HG03175 (cell line): ENCODE results near the gene TMEM256.
A peak's percentile ranks its signal among the peaks of the same experiment; 100 is the strongest.

Experiments used
- ATAC-seq: cut with Tn5 transposase; IDR thresholded peaks from one replicate; pipeline ENCODE4 v1.9.1; 2021; ENCODE audit warnings: mild to moderate bottlenecking, moderate library complexity; ENCODE audit not compliant: unreplicated experiment

The TMEM256 gene

DNA sequence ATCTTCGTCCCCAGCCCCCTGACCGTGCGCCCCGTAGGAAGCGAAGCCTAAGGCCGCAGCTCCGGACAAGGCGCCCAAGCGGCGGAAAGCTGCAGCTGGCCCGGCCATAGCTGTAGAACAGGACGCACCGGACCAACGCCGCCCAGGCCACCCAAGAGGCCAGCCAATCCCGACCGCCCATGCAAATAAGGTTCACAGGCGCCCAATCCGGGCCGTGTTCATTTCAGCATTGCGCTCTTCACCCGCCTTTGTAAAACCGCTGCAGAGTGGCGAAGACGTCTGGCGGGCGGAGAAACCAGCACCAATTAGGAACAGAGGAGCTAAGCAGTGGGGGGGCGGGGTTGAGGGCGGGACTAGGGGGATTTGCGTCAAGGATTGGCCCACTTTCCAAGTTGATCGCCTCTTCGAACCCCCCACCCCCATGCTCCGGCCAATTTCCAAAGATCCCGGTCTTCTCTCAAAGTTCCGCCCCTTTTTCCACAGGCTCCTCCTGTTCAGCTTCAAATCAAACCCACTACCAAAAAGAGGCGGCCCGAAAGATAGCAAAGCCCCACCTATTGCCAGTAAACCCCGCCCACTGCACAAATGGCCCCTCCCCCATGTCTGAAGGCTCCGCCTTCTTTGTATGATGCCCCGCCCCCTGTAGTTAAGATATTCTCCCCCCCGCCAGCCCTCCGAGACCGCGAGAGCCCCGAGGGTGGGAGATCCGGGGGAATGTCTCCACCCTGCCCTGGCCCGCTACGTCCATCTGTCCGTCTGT, at the start of gene TMEM256:
Gene TMEM256, minus strand, starts transcription at position 121 of the 760 bp plus-strand sequence. Its CDS starts 13 bp downstream, at position 108.
- peak; percentile 94 for ATAC-seq

DNA sequence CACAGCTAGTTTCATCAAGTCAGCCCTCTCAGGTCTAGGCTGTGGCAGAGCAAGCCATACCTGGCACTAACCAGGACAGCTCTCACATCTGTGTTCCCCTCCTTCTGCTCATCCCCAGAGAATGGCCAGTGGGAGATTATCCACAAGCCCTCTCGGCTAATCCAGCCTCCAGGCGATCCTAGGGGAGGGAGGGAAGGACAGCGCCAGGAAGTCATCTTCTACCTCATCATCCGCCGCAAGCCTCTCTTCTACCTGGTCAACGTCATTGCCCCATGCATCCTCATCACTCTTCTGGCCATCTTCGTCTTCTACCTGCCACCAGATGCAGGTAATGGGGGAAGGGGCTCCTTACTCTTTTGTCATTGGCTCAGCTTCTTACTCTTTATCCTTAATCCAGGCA, 44.6 kb upstream of the TMEM256 start:
- no peak for ATAC-seq

DNA sequence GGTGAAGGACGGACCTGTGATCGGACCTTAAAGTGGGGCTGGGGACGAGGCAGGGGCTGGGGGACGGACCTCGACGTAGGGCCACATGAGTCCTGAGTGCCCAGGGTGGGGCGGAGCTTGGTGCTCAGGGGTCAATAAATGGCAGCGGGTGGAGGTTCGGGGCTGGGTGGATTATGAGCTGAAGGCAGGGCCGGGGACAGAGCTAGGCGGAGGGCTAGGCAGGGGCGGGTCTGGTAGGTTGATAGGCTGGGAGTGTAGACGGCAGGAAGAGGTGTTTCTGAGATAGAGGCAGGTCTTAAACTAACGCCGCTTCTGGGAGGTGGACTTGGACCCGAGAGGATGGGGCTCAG, 41.7 kb upstream of the TMEM256 start:
- no peak for ATAC-seq

DNA sequence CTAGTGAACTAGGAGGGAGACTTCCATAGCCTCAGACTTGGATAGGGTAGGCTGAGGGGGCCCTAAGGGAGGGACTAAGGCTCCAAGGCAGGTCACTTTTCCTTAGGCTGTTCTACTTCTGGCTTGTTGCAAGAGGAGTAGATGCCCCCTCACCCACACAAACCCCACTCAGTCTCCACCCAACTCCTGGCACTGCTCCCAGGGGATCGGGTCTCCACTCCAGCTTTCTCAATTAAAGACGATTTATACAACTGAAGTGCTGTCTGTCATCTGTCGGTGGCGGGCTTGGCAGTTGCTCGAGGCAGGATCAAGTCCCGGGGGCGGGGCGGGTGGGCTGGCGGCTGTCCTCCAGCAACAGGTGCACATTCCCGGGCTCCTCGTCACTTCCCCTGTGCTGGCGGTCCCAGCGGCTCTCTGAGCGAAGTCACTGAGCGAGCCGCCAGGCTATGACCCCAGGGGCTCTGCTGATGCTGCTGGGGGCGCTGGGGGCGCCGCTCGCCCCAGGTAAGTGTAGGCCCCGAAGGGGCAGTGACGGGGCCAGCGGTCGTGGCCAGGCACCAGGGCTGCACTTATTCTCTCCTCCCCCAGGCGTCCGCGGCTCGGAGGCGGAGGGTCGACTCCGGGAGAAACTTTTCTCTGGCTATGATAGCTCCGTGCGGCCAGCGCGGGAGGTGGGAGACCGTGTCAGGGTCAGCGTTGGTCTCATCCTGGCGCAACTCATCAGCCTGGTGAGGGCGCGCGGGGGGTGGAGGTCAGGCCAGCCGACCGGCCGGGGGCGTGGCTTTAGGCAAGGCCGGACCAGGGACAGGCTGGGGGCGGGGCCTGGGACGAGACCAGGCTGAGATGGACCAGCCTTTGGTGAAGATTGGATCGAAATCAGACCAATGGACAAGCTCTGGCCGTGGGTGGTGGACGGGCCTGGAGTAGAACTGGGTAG, 41.1 kb upstream of the TMEM256 start, which contains the start of gene CHRNB1:
Gene CHRNB1, plus strand, starts transcription at position 380 of the 937 bp plus-strand sequence. Its CDS starts 67 bp downstream, at position 447.
- ATAC-seq = no peak

DNA sequence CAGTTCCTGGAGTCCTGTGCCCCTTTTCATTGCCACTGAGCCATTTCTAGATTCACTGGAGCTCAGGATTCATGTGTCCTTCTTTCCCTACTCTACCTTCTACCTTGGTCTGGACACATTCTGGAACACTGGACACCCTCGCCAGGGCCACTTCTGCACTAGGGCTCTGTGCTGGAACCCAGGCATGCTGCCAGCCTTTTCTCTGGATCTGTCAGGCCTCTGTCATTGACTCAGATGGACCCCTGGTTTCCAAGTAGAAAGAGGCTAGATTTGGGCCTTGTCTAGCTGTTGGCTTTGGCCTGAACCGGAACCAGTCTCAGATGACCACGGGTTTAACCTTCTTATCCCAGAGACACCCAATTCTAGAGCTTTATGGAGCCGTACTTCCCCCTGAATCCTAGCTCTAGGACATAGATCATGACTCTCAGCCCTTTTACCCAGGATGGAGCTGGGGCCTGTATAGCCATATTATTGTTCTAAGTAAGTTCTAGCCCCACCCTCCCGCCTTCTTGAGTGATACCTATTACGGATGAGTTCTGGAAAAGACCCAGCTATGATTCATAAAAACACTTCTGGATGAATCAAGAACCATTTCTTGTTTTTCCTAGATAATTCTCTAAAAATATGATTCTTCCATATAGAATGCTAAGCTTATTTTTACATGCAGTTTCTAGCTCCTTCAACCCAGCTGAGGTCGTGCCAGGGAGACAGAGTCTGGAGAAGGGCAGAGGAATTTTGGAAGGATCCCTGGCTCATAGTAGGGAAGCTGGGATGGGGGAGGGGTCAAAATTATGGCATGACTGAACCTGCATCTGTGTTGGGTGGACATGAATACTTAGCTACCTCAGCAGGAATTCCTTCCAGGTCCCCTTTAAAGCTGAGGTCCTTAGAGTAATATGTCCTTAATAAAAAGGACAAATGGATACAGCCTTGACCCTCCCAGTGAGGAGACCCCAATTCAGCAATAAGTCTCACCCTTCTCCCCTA, 39.9 kb upstream of the TMEM256 start:
- no peak for ATAC-seq

DNA sequence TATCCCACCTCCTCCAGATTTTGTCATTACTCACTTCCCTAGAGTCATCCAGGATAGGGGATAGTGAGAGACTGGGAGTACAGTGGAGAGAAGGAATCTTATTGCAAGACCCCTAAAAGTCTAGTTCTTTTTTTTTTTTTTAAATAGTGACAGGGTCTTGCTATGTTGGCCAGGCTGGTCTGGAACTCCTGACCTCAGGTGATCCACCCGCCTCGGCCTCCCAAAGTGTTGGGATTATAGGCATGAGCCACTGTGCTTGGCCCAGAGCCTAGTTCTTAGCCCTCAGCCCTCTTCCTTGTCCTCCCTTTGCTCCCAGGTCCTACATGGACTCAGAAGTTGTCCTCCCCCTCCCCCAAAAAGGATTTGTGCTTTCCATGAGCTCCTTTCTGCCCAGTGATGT, 38.2 kb upstream of the TMEM256 start:
- ATAC-seq = no peak

DNA sequence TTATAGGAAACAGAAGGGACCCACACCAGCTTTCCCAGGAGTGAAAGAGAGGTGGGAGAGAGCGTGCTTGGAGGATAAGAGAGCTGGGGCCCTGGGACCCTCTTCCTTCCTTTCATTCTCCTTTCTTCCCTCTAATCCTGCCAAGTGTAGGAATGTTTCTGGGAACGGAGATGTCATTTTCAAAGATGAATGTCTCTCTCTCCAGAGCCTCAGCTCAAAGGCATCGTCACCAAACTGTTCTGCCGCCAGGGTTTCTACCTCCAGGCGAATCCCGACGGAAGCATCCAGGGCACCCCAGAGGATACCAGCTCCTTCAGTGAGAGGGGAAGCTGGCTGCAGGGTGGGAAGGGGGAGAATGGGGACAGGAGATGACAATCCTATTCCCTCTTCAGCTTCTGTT, 37.4 kb upstream of the TMEM256 start:
- no peak for ATAC-seq

DNA sequence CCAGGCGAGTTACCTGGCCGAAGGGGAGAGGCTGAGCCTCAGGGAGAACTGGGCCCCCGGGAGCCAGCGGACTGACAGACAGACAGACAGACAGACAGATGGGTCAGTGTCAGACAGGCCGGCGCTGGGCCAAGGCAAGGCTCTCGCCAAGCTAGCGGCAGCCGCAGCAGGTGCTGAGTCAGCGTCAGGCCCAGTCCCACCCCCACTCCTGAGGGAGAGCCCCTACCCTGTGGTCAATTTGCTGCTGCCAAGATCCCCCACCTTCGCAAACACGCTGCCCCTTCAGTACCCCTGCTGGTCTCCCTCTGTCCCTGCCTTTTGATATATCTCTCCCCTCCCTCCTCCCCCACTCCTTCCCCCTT, 36.9 kb upstream of the TMEM256 start:
- no peak for ATAC-seq

DNA sequence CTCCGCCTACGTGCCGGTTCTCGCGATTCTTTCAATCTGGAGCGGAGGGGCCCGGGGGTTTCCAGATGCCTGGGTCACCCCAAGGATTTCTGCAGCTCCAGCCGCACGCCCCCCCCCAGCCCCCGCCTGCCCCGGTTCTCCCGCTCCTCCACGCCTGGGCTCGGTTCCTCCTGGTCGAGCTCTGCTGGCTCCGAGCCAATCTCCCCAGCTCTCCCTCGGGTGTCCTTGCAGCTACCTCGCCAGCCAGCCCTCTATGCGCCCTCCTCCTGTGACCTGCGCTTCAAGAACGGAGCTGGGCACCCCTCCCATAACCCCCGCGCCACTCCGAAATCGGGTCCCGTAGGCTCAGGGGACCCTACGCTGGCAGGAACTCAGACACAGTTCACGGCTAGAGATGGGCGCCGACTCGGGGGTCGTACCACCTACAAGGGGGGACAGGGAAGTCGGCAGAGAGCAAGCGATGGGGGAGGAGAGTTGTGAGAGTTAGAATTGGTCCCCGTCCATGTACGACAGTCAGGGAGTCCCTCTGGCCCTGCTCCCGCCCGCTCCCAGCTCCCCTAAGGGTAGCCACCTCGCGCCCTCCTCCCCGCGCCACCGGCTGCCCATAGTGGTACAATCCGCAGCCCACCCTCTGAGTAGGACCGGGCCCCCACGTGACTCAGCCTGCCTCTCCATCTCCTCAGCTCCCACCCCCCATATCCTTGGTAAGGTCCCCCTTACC, 36.4 kb upstream of the TMEM256 start:
- no peak for ATAC-seq

DNA sequence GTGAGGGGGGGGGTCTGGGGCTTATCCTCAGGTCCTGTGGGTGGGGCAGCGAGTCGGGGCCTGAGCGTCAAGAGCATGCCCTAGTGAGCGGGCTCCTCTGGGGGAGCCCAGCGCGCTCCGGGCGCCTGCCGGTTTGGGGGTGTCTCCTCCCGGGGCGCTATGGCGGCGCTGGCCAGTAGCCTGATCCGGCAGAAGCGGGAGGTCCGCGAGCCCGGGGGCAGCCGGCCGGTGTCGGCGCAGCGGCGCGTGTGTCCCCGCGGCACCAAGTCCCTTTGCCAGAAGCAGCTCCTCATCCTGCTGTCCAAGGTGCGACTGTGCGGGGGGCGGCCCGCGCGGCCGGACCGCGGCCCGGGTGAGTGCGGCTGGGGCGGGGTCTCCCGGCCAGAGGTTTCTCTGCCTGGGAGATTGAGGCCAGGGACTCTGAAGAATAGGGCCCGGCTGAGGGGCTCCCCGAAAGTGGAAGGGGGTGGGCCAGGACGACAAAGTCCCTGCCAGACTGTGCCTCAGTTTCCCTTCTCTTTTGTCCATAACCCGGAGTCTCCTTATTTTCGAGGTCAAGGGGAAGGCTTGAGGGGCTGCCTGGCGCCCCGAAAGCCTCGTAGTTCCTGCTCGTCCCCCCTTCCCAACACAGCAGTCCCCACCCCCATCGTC, 35.7 kb upstream of the TMEM256 start, which contains the start of gene FGF11:
Gene FGF11, plus strand, starts transcription at position 51 of the 651 bp plus-strand sequence. Its CDS starts 109 bp downstream, at position 160.
- no peak for ATAC-seq

DNA sequence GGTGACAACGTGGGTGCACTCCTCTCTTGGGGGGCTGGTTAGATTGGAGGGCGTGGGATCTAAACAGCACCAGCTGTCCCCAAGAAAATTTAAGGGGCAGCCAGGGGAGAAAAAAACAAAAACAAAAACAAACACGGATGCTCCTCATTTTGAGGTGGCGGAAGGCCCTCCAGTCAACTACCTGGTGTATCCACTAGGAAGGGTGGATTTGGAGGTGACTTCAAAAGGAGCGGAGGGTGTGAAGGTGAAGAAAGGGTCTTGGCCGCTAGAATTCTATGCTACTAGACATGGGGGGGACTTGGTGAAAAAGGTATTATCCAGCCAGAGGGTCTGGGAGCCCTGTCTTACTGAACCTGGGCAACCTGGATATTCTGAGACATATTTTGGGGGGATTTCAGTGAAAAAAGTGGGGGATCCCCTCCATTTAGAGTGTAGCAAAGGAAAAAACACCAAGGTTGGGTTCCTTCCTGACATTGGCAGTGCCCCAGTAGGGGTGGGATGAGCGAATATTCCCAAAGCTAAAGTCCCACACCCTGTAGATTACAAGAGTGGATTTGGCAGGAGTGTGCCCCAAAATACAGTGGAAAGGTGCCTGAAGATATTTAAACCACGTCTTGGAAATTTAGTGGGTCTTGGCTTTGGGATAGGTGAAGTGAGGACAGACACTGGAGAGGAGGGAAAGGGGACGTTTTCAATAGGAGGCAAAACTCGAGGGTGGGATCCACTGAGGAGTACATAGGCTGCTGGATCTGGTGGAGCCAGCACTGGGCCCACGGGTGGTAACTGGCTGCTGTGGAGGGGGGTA, 35.0 kb upstream of the TMEM256 start:
- no peak for ATAC-seq

DNA sequence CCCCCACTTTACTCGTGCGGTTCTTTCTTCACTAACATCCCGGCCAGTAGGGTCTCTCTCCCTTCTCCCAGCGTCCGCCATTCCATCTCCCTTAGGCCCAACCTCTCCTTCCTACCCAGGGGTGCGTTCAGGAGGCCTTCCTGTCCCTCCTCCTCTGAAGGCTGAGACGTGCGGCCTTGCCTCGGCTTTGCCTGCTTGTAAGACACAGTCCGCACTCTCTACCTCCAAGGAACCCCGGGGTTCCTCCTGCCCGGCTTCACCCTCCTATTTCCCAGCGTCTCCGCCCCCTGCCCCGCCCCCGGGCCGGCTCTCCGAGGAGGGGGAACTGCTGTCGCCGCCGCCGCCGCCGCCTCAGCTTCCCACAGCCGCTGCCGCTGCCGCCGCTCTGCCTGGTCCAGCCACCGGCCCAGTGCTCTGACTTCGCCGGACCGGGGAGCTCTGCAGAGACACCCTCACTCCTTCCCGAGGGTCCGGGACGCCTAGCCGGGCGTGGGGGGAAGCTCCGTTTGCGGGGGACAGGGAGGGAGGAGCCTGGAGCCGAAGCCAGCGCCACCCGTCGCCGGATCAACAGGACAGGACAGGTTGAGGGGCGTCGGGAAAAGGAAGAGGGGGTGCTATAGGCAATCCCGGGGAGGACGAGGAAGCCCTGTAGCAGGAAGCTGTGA, 34.2 kb upstream of the TMEM256 start:
- no peak for ATAC-seq

DNA sequence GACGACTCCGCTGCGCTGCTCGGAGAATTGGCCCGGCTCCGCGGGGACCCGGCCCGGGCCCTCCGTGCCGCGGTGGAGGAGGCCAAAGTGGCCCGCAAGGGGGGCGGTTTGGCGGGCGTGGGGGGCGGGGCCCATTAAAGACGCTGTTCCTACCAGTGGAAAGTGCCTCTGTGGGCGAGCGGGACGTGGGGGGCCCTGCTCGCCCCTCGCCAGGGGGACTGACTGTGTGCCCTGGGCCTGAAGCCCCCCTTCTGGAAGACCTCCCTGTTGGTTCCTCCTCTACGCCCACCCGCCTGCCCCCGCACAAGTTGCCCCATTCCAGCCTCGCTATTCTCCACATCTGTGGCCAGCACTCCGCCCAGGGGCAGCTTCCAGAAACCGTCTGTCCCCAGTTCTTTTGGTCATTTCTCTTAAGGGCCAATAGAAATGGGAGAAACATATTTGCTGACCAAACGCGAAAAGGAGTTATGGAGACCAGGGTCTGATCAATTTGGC, 33.5 kb upstream of the TMEM256 start:
- ATAC-seq = no peak

DNA sequence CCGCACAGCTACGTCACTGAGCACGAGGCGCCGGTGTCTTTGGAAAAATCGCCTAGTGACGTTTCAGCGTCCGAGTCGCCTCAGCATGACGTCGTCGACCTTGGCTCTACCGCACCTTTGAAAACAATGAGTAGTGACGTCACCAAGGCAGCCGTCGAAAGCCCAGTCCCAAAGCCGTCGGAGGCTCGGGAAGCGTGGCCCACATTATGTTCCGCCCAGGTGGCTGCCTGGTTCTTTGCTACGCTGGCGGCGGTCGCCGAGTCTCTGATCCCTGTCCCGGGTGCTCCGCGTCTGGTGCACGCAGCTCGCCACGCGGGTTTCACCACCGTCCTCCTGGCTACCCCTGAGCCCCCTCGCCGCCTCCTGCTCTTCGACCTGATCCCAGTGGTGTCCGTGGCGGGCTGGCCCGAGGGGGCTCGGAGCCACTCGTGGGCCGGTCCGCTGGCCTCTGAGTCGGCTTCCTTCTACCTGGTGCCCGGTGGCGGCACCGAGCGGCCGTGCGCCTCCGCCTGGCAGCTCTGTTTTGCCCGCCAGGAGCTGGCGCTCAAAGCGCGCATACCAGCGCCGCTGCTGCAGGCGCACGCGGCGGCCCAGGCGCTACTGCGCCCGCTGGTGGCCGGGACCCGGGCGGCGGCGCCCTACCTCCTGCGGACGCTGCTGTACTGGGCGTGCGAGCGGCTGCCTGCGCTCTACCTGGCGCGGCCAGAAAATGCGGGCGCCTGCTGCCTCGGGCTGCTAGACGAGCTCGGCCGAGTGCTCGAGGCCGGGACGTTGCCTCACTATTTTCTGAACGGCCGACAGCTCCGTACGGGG, 32.9 kb upstream of the TMEM256 start:
- peak; percentile 39 for ATAC-seq

DNA sequence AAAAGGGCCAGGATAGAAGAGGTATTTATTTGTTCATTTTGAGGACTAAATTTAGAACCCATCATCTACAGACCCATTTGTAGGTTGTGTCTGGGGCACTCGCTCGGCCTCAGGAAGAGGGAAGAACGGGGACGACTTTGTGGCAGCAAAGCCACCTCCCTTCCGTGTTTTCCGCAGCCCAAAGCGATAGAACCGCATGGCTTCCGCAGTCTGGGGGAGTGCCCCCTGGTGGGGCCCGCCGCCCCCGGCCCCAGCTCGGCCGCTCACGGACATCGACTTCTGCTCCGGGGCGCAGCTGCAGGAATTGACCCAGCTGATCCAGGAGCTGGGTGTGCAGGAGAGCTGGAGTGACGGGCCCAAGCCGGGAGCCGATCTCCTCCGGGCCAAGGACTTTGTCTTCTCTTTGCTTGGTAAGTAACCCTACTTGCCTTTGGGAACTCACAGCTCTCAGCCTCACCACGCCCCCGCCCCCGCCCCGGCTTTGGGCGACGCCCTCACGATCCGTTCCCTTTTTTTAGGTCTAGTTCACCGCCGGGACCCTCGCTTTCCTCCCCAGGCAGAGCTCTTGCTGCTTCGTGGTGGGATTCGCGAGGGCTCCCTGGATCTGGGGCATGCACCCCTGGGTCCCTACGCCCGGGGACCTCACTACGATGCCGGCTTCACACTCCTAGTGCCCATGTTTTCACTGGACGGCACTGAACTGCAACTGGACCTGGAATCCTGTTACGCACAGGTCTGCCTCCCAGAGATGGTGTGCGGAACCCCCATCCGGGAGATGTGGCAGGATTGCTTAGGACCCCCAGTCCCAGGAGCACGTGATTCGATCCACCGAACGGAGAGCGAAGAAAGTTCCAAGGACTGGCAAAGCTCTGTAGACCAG, 32.0 kb upstream of the TMEM256 start:
- ATAC-seq = peak; percentile 27

DNA sequence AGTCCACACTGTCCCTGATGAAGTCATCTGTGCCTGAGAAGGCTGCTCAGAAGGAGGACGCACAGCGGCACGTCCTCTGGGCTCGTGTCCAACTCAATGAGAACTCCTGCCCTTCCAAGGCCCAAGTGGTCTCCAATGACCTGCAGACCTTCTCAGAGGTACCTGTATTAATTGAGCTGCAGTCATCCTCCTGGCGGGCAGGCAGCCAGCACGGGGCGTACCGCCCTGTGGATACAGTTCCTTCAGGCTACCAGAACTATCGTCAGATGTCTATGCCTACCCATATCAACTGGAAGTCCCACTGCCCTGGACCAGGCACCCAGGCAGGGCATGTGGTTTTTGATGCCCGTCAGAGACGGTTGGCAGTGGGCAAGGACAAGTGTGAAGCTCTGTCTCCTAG, 28.4 kb upstream of the TMEM256 start:
- ATAC-seq = no peak
